HepG2 (cell line): ENCODE results near the gene HPCAL1. TPM values are rescaled to one million over a fixed set of nuclear protein-coding genes. Genes with fewer than 3 reads are reported as not detected.
A peak's percentile ranks its signal among the peaks of the same experiment; 100 is the strongest.

Experiments
- CAMTA2 ChIP-seq: sonication (generic); formaldehyde crosslinking; IDR thresholded peaks from 2 replicates; pipeline ENCODE4 v1.4.0; 2020; ENCODE audit warnings: mild to moderate bottlenecking, missing genetic modification reagents, borderline replicate concordance
- GZF1 ChIP-seq: sonication (generic); formaldehyde crosslinking; IDR thresholded peaks from 2 replicates; pipeline ENCODE4 v1.5.1; 2020; ENCODE audit warnings: mild to moderate bottlenecking, missing genetic modification reagents
- KAT2B ChIP-seq: fragments of 150-350 bp; IDR thresholded peaks from 2 replicates; pipeline ENCODE4 v1.6.1; 2014; ENCODE audit warnings: low read depth, low read length, borderline replicate concordance
- LCORL ChIP-seq, 2 experiments: fragments of 450-650 bp in 1 of 2; sonication (generic) in 1 of 2; formaldehyde crosslinking in 1 of 2; IDR thresholded peaks; 2 replicates each; pipeline versions ENCODE4 v1.5.0 to v1.6.1; 2017 to 2020; ENCODE audit warnings: antibody characterized with exemption in 1 of 2, missing genetic modification reagents in 1 of 2
- MXI1 ChIP-seq: IDR thresholded peaks from 3 replicates; pipeline ENCODE4 v1.6.1; 2012; ENCODE audit warnings: low read depth, low read length, inconsistent platforms, borderline replicate concordance
- NFYB ChIP-seq: sonication (generic); formaldehyde crosslinking; IDR thresholded peaks from 2 replicates; pipeline ENCODE4 v1.4.0; 2020; ENCODE audit warnings: missing genetic modification reagents
- NR2F2 ChIP-seq: IDR thresholded peaks from 2 replicates; pipeline ENCODE4 v1.6.1; 2012; ENCODE audit warnings: low read depth, inconsistent platforms, borderline replicate concordance
- REXO4 ChIP-seq: sonication (generic); formaldehyde crosslinking; IDR thresholded peaks from 2 replicates; pipeline ENCODE4 v1.8.0; 2022; ENCODE audit warnings: missing genetic modification reagents, mild to moderate bottlenecking, borderline replicate concordance
- TEAD3 ChIP-seq: optimal IDR thresholded peaks from 2 replicates; pipeline ENCODE3; 2016; ENCODE audit warnings: borderline replicate concordance
- ZKSCAN1 ChIP-seq: fragments of 150-350 bp; IDR thresholded peaks from 2 replicates; pipeline ENCODE4 v1.6.1; 2014; ENCODE audit warnings: low read length
- ZNF256 ChIP-seq: sonication (generic); formaldehyde crosslinking; conservative IDR thresholded peaks from 2 replicates; pipeline ENCODE4 v1.4.0; 2020; ENCODE audit warnings: missing genetic modification reagents
- ZNF710 ChIP-seq: sonication (generic); formaldehyde crosslinking; IDR thresholded peaks from 2 replicates; pipeline ENCODE4 v1.5.0; 2020; ENCODE audit warnings: mild to moderate bottlenecking, missing genetic modification reagents, borderline replicate concordance
- ZNF737 ChIP-seq: sonication (generic); formaldehyde crosslinking; IDR thresholded peaks from 2 replicates; pipeline ENCODE4 v1.5.0; 2020; ENCODE audit warnings: missing genetic modification reagents, mild to moderate bottlenecking, borderline replicate concordance
- polyA plus RNA-seq, 8 experiments: library from polyadenylated mRNA; depleted of rRNA in 3 of 8; stranded (reverse) in 7 of 8; unstranded in 1 of 8; fragments of >200 nt; fragmentation: Illumina TruSeq in 4 of 8; extraction: Trizol in 4 of 8; gene quantifications; 2 replicates each; pipeline versions ENCODE4 v1.2.1 to v1.2.3, GENCODE V29; 2011 to 2016; ENCODE audit warnings: low read depth in 4 of 8, missing spikeins in 1 of 8, mixed read lengths in 1 of 8; ENCODE audit not compliant: insufficient read depth in 1 of 8
- total RNA-seq, 5 experiments: library from RNA; depleted of rRNA; stranded (reverse); fragments of >200 nt; fragmentation: Illumina TruSeq; extraction: Trizol; gene quantifications; 2 replicates each; pipeline ENCODE4 v1.2.3, GENCODE V29; 2016; ENCODE audit warnings: low read depth in 1 of 5
- TF ChIP-seq, protein P1 (sequence below): IDR thresholded peaks from 2 replicates; pipeline ENCODE4 v1.6.1; 2016; ENCODE audit warnings: low read depth, missing genetic modification reagents, missing compliant biosample characterization
- TF ChIP-seq, protein P2 (sequence below): sonication (generic); formaldehyde crosslinking; IDR thresholded peaks from 2 replicates; pipeline ENCODE4 v1.4.0; 2020; ENCODE audit warnings: mild to moderate bottlenecking, missing genetic modification reagents
- TF ChIP-seq, protein P3 (sequence below): sonication (generic); formaldehyde crosslinking; IDR thresholded peaks from 2 replicates; pipeline ENCODE4 v1.5.0; 2020; ENCODE audit warnings: mild to moderate bottlenecking, missing genetic modification reagents

The HPCAL1 gene
- total and polyA plus RNA-seq, 2 of the 13 experiments (the other 11 are each of a cell fraction or from before 2014, with no cell fraction given): 29.5 to 29.9 TPM

DNA sequence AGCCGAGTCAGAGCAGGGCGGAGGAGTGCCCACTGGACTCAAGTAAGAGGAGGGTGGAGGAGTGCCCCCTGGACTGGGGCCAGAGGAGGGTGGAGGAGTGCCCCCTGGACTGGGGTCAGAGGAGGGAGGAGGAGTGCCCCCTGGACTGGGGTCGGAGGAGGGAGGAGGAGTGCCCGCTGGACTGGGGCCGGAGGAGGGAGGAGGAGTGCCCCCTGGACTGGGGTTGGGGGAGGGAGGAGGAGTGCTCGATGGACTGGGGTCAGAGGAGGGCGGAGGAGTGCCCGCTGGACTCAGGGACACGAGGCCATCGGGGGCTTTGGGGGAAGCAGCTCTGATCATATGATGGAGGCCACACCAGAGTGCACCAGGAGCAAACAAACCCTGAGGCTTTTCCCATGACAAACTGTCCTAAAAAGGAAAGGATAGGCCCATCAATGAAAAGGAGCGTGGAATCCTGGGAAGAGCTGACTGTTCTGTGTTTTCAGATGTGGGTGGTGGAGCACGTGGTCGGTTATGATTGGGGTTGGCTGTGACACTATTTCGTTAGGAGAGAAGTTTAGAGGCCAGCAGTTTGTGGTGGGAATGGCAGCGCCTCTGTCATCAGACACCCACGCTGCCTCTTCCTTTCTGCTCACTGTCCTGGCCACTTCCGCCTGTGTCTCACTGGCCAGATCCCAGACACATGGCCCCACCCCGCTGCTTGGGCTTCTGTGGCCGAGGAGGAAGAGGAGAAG lies 24.5 kb upstream of the HPCAL1 start (continued):
- TF ChIP-seq REXO4 (CRISPR knock-in tag) (no peak), NFYB (CRISPR knock-in tag) (peak; percentile 20; the same call in 1 of the 2 replicates), GZF1 (CRISPR knock-in tag) (peak; percentile 44), KAT2B (no peak), ZNF737 (CRISPR knock-in tag) (no peak), ZKSCAN1 (no peak), ZNF256 (CRISPR knock-in tag) (no peak), CAMTA2 (CRISPR knock-in tag) (no peak), MXI1 (peak; percentile 90; the same call in 1 of the 3 replicates), ZNF710 (peak; percentile 17; the same call in 1 of the 2 replicates), NR2F2 (peak; percentile 69), TEAD3 (CRISPR knock-in tag) (no peak), LCORL (IDR thresholded peaks at IDR 0.05) (peak; percentile 60; the same call in 1 of the 2 replicates), LCORL (CRISPR knock-in tag; IDR thresholded peaks at IDR 0.05) (peak; percentile 92)
- TF ChIP-seq, protein P1, sequence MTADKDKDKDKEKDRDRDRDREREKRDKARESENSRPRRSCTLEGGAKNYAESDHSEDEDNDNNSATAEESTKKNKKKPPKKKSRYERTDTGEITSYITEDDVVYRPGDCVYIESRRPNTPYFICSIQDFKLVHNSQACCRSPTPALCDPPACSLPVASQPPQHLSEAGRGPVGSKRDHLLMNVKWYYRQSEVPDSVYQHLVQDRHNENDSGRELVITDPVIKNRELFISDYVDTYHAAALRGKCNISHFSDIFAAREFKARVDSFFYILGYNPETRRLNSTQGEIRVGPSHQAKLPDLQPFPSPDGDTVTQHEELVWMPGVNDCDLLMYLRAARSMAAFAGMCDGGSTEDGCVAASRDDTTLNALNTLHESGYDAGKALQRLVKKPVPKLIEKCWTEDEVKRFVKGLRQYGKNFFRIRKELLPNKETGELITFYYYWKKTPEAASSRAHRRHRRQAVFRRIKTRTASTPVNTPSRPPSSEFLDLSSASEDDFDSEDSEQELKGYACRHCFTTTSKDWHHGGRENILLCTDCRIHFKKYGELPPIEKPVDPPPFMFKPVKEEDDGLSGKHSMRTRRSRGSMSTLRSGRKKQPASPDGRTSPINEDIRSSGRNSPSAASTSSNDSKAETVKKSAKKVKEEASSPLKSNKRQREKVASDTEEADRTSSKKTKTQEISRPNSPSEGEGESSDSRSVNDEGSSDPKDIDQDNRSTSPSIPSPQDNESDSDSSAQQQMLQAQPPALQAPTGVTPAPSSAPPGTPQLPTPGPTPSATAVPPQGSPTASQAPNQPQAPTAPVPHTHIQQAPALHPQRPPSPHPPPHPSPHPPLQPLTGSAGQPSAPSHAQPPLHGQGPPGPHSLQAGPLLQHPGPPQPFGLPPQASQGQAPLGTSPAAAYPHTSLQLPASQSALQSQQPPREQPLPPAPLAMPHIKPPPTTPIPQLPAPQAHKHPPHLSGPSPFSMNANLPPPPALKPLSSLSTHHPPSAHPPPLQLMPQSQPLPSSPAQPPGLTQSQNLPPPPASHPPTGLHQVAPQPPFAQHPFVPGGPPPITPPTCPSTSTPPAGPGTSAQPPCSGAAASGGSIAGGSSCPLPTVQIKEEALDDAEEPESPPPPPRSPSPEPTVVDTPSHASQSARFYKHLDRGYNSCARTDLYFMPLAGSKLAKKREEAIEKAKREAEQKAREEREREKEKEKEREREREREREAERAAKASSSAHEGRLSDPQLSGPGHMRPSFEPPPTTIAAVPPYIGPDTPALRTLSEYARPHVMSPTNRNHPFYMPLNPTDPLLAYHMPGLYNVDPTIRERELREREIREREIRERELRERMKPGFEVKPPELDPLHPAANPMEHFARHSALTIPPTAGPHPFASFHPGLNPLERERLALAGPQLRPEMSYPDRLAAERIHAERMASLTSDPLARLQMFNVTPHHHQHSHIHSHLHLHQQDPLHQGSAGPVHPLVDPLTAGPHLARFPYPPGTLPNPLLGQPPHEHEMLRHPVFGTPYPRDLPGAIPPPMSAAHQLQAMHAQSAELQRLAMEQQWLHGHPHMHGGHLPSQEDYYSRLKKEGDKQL: peak; percentile 20; the same call in 1 of the 2 replicates
- TF ChIP-seq, protein P2, sequence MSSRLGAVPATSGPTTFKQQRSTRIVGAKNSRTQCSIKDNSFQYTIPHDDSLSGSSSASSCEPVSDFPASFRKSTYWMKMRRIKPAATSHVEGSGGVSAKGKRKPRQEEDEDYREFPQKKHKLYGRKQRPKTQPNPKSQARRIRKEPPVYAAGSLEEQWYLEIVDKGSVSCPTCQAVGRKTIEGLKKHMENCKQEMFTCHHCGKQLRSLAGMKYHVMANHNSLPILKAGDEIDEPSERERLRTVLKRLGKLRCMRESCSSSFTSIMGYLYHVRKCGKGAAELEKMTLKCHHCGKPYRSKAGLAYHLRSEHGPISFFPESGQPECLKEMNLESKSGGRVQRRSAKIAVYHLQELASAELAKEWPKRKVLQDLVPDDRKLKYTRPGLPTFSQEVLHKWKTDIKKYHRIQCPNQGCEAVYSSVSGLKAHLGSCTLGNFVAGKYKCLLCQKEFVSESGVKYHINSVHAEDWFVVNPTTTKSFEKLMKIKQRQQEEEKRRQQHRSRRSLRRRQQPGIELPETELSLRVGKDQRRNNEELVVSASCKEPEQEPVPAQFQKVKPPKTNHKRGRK: 0 out of 2 replicates have a peak, but pooled peaks have one; percentile 36
- TF ChIP-seq, protein P3, sequence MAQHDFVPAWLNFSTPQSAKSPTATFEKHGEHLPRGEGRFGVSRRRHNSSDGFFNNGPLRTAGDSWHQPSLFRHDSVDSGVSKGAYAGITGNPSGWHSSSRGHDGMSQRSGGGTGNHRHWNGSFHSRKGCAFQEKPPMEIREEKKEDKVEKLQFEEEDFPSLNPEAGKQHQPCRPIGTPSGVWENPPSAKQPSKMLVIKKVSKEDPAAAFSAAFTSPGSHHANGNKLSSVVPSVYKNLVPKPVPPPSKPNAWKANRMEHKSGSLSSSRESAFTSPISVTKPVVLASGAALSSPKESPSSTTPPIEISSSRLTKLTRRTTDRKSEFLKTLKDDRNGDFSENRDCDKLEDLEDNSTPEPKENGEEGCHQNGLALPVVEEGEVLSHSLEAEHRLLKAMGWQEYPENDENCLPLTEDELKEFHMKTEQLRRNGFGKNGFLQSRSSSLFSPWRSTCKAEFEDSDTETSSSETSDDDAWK (CRISPR knock-in tag): no peak
